ENCODE results near the gene URB2.

GRCh38 chr1:229625915-229626831 lies at the start of gene URB2, which contains the start of gene TAF5L:
- TF ChIP-seq CTCF (IDR thresholded peaks at IDR 0.05) = peak in 1 of 6 experiments; percentile 7
- TF ChIP-seq POLR2A (IDR thresholded peaks at IDR 0.05) = peak in 2 of 4 donors; percentile 37 to 56
